ENCODE results near the gene DUSP19.

The DUSP19 gene

DNA sequence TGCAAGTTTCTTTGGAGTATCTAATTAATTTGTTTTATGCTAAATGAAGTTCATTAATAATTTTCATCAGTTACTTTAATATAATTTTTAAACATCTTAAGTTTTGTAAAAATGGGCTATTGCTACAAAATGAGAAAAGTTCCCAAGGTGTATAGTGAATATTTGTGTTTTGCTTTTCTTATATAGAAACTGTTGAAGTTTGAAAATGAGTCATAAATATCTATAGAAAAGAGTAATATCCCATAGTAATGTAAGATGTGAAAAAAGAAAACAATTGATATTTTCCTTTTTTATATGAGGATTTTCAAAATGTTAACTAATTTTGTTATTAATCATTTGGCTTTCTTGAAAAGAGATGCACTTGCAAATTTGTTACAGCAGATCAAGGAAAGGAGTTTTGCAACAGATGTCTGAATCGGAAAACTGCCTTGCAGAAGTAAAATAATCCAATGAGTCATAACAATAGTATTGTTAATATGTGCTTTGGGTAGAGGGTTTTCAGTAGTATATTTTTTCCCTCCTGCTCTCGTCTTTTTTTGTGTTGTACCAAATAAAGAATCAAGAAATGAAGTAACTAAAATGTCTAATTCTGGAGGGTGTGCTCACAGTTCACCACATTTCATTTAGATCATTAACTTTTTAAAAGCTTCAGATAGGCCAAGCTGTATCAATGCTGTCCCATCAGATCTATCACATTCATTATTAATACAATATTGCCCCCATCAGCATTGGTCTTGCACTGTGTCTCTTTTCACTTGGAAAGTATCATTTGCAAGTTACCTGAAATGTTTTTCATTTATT, 15.5 kb downstream of the DUSP19 start:
- Histone ChIP-seq H3K36me3 (ENCODE audit: insufficient read depth, low read length) (no peaks in the 10 kb centered on the region), H3K4me2 (ENCODE audit: insufficient read depth, low read length) (no peak overlapping the region), H3K27ac (ENCODE audit: low read length) (no peak overlapping the region), H3K4me3 (ENCODE audit: low read depth in 1 of 2, low read length in 2 of 2) (no peak overlapping the region), H3K4me1 (ENCODE audit: insufficient read depth, low read length) (no peaks in the 10 kb centered on the region), H3K79me2 (ENCODE audit: insufficient read depth, low read length) (no peaks in the 10 kb centered on the region), H3K9ac (ENCODE audit: low read depth, low read length) (no peak overlapping the region), H3K9me3 (ENCODE audit: insufficient read depth, low read length, severe bottlenecking) (no peaks in the 10 kb centered on the region), H2AFZ (ENCODE audit: low read depth, low read length) (no peak overlapping the region), H4K20me1 (ENCODE audit: insufficient read depth, low read length) (no peaks in the 10 kb centered on the region), H3K27me3 (ENCODE audit: insufficient read depth, low read length, poor library complexity) (no peaks in the 10 kb centered on the region)
- no peak for TF ChIP-seq EZH2 (IDR thresholded peaks at IDR 0.05; ENCODE audit: borderline replicate concordance, low read depth, low read length, severe bottlenecking)
- TF ChIP-seq, protein P1, sequence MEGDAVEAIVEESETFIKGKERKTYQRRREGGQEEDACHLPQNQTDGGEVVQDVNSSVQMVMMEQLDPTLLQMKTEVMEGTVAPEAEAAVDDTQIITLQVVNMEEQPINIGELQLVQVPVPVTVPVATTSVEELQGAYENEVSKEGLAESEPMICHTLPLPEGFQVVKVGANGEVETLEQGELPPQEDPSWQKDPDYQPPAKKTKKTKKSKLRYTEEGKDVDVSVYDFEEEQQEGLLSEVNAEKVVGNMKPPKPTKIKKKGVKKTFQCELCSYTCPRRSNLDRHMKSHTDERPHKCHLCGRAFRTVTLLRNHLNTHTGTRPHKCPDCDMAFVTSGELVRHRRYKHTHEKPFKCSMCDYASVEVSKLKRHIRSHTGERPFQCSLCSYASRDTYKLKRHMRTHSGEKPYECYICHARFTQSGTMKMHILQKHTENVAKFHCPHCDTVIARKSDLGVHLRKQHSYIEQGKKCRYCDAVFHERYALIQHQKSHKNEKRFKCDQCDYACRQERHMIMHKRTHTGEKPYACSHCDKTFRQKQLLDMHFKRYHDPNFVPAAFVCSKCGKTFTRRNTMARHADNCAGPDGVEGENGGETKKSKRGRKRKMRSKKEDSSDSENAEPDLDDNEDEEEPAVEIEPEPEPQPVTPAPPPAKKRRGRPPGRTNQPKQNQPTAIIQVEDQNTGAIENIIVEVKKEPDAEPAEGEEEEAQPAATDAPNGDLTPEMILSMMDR (IDR thresholded peaks at IDR 0.05; ENCODE audit: borderline replicate concordance, extremely low read depth, low read length, poor library complexity, severe bottlenecking), result peak; percentile 8
- no peak for ATAC-seq (ENCODE audit: insufficient read depth, low read depth)
- DNase-seq, result no peak

DNA sequence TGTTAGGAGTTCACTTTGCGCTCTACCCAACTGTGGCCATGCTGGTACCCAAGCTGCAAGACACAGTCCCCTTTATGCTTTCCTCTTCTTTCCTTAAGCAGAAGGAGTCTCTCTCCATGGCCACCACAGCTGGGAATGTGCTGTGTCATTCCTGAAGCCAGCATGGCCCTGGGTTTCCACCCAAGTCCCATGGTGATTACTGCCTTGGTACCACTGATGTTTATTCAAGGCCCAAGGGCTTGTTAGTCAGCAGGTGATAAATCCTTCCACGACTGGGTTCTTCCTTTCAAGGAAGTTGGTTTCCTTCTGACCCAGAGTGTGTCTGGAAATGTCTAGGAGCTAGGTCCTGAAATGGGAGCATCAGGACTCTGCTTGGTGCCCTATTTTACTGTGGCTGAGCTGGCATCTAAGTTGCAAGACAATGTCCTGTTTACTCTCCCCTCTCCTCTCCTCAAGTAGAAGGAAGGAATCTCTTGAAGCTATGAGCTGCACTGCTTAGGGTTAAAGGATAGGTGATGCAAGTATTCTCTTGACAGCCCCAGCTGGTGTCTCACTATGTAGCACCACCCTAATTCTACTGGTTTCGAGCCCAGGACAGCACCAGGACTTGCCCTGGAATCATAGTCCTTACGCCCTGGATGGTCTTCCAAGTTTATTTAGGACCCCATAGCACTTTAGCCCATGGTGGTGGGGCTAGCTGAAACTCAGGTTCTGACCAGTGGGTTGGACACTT, 27.0 kb downstream of the DUSP19 start:
- Histone ChIP-seq H3K4me3 (ENCODE audit: low read depth in 1 of 2, low read length in 2 of 2) (no peak overlapping the region), H2AFZ (ENCODE audit: low read depth, low read length) (no peak overlapping the region), H3K27ac (ENCODE audit: low read length) (no peak overlapping the region), H3K9me3 (ENCODE audit: insufficient read depth, low read length, severe bottlenecking) (no peaks in the 10 kb centered on the region), H3K36me3 (ENCODE audit: insufficient read depth, low read length) (no peaks in the 10 kb centered on the region), H3K27me3 (ENCODE audit: insufficient read depth, low read length, poor library complexity) (no peaks in the 10 kb centered on the region), H4K20me1 (ENCODE audit: insufficient read depth, low read length) (no peaks in the 10 kb centered on the region), H3K9ac (ENCODE audit: low read depth, low read length) (no peak overlapping the region), H3K4me2 (ENCODE audit: insufficient read depth, low read length) (no peak overlapping the region), H3K4me1 (ENCODE audit: insufficient read depth, low read length) (no peaks in the 10 kb centered on the region), H3K79me2 (ENCODE audit: insufficient read depth, low read length) (no peaks in the 10 kb centered on the region)
- DNase-seq (no peak), ATAC-seq (ENCODE audit: insufficient read depth, low read depth) (no peak)
- no peak for TF ChIP-seq EZH2 (IDR thresholded peaks at IDR 0.05; ENCODE audit: borderline replicate concordance, low read depth, low read length, severe bottlenecking)
- TF ChIP-seq, protein P1 (IDR thresholded peaks at IDR 0.05; ENCODE audit: borderline replicate concordance, extremely low read depth, low read length, poor library complexity, severe bottlenecking), result no peak

DNA sequence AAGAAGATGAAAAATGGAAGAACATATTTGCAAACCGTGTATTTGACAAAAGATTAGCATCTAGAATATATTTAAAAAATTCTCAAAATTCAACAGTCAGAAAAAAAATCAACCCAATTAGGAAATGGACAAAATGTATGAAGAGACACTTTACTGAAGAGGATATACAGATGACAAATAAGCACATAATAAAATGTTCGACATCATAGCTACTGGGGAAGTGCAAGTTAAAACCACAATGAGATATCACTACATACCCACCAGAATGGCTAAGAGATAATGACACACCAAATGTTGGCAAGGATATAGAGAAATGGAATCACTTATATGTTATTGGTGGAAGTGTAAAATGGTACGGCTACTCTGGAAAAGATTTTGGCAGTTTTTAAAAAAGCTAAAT, 34.0 kb downstream of the DUSP19 start:
- H3K4me3 ChIP-seq (ENCODE audit: low read depth in 1 of 2, low read length in 2 of 2), result no peak overlapping the region
- H3K9ac ChIP-seq (ENCODE audit: low read depth, low read length), result no peak overlapping the region
- H3K4me1 ChIP-seq (ENCODE audit: insufficient read depth, low read length), result no peaks in the 10 kb centered on the region
- H3K36me3 ChIP-seq (ENCODE audit: insufficient read depth, low read length), result no peaks in the 10 kb centered on the region
- ATAC-seq (ENCODE audit: insufficient read depth, low read depth), result no peak
- H2AFZ ChIP-seq (ENCODE audit: low read depth, low read length), result no peak overlapping the region
- H3K9me3 ChIP-seq (ENCODE audit: insufficient read depth, low read length, severe bottlenecking), result no peaks in the 10 kb centered on the region
- no peaks in the 10 kb centered on the region for H3K79me2 ChIP-seq (ENCODE audit: insufficient read depth, low read length)
- H4K20me1 ChIP-seq (ENCODE audit: insufficient read depth, low read length), result no peaks in the 10 kb centered on the region
- H3K4me2 ChIP-seq (ENCODE audit: insufficient read depth, low read length), result no peak overlapping the region
- TF ChIP-seq, protein P1 (IDR thresholded peaks at IDR 0.05; ENCODE audit: borderline replicate concordance, extremely low read depth, low read length, poor library complexity, severe bottlenecking), result no peak
- TF ChIP-seq EZH2 (IDR thresholded peaks at IDR 0.05; ENCODE audit: borderline replicate concordance, low read depth, low read length, severe bottlenecking), result no peak
- no peaks in the 10 kb centered on the region for H3K27me3 ChIP-seq (ENCODE audit: insufficient read depth, low read length, poor library complexity)
- no peak for DNase-seq
- H3K27ac ChIP-seq (ENCODE audit: low read length), result no peak overlapping the region

All from DND-41 (cell line).